ENCODE data around the gene THSD4.

Gene THSD4

GRCh38 chr15:71746719-71747118 lies 631.4 kb downstream of the THSD4 start:
- H3K27me3 ChIP-seq (ENCODE audit: control insufficient read depth, low read length): peaks cover 20% of the 10 kb centered on the region
- no peaks in the 10 kb centered on the region for H4K20me1 ChIP-seq (ENCODE audit: control insufficient read depth, insufficient read depth, low read depth, low read length)
- no peak overlapping the region for H3K4me3 ChIP-seq (ENCODE audit: low read length)
- TF ChIP-seq CTCF (IDR thresholded peaks at IDR 0.05; ENCODE audit: low read depth, low read length, poor library complexity, severe bottlenecking): no peak
- TF ChIP-seq EZH2phosphoT487 (IDR thresholded peaks at IDR 0.05; ENCODE audit: borderline replicate concordance, low read length): no peak
- no peaks in the 10 kb centered on the region for H3K36me3 ChIP-seq (ENCODE audit: control insufficient read depth, low read length)
- H3K9me3 ChIP-seq (ENCODE audit: control insufficient read depth, insufficient read depth, low read length): no peaks in the 10 kb centered on the region
- H3K79me2 ChIP-seq (ENCODE audit: control insufficient read depth, low read length): no peaks in the 10 kb centered on the region
- H3K27ac ChIP-seq (ENCODE audit: low read depth, low read length): no peak overlapping the region
- no peak overlapping the region for H3K4me2 ChIP-seq (ENCODE audit: low read length)
- no peaks in the 10 kb centered on the region for H3K9me2 ChIP-seq (replicated peaks; ENCODE audit: control insufficient read depth, low read length)
- H3K4me1 ChIP-seq (ENCODE audit: control insufficient read depth, low read length): no peaks in the 10 kb centered on the region
- no peaks in the 10 kb centered on the region for H3F3A ChIP-seq (ENCODE audit: control insufficient read depth, insufficient read depth)

GRCh38 chr15:71747128-71748083 lies 632.1 kb downstream of the THSD4 start:
- no peak for TF ChIP-seq CTCF (IDR thresholded peaks at IDR 0.05; ENCODE audit: low read depth, low read length, poor library complexity, severe bottlenecking)
- TF ChIP-seq EZH2phosphoT487 (IDR thresholded peaks at IDR 0.05; ENCODE audit: borderline replicate concordance, low read length): no peak
- Histone ChIP-seq H3K79me2 (ENCODE audit: control insufficient read depth, low read length) (no peaks in the 10 kb centered on the region), H3K4me1 (ENCODE audit: control insufficient read depth, low read length) (no peaks in the 10 kb centered on the region), H3K4me2 (ENCODE audit: low read length) (no peak overlapping the region), H3K27me3 (ENCODE audit: control insufficient read depth, low read length) (peaks cover 13% of the 10 kb centered on the region), H3K9me2 (replicated peaks; ENCODE audit: control insufficient read depth, low read length) (no peaks in the 10 kb centered on the region), H4K20me1 (ENCODE audit: control insufficient read depth, insufficient read depth, low read depth, low read length) (no peaks in the 10 kb centered on the region), H3K36me3 (ENCODE audit: control insufficient read depth, low read length) (no peaks in the 10 kb centered on the region), H3F3A (ENCODE audit: control insufficient read depth, insufficient read depth) (no peaks in the 10 kb centered on the region), H3K9me3 (ENCODE audit: control insufficient read depth, insufficient read depth, low read length) (no peaks in the 10 kb centered on the region), H3K4me3 (ENCODE audit: low read length) (no peak overlapping the region), H3K27ac (ENCODE audit: low read depth, low read length) (no peak overlapping the region)

GRCh38 chr15:71748293-71748718 lies 633.0 kb downstream of the THSD4 start:
- Histone ChIP-seq H3K36me3 (ENCODE audit: control insufficient read depth, low read length) (no peaks in the 10 kb centered on the region), H3K9me2 (replicated peaks; ENCODE audit: control insufficient read depth, low read length) (no peaks in the 10 kb centered on the region), H3K4me3 (ENCODE audit: low read length) (no peak overlapping the region), H3K79me2 (ENCODE audit: control insufficient read depth, low read length) (no peaks in the 10 kb centered on the region), H3F3A (ENCODE audit: control insufficient read depth, insufficient read depth) (no peaks in the 10 kb centered on the region), H3K27ac (ENCODE audit: low read depth, low read length) (no peak overlapping the region), H3K4me1 (ENCODE audit: control insufficient read depth, low read length) (no peaks in the 10 kb centered on the region), H3K9me3 (ENCODE audit: control insufficient read depth, insufficient read depth, low read length) (no peaks in the 10 kb centered on the region), H4K20me1 (ENCODE audit: control insufficient read depth, insufficient read depth, low read depth, low read length) (no peaks in the 10 kb centered on the region), H3K4me2 (ENCODE audit: low read length) (no peak overlapping the region), H3K27me3 (ENCODE audit: control insufficient read depth, low read length) (peaks cover 8% of the 10 kb centered on the region)
- TF ChIP-seq CTCF (IDR thresholded peaks at IDR 0.05; ENCODE audit: low read depth, low read length, poor library complexity, severe bottlenecking): no peak
- no peak for TF ChIP-seq EZH2phosphoT487 (IDR thresholded peaks at IDR 0.05; ENCODE audit: borderline replicate concordance, low read length)
